ENCODE measurements around the gene ISY1.
"Not testable (repeated sequence)": the region's sequence is repeated elsewhere in the genome, so short reads cannot be mapped to it uniquely, and the experiment has no call there.

- TF ChIP-seq CTCF (IDR thresholded peaks at IDR 0.05); POLR2AphosphoS5 (IDR thresholded peaks at IDR 0.05; ENCODE audit: insufficient read depth in 1 of 2, low read depth in 1 of 2); POLR2A (IDR thresholded peaks at IDR 0.05): not testable (repeated sequence)
These were observed 28.9 kb upstream of the ISY1 start for GRCh38 chr3:129189793-129190192.
